LNCaP clone FGC (cell line): ENCODE measurements around the gene WDFY3.
A peak's percentile ranks its signal among the peaks of the same experiment; 100 is the strongest.

Experiments
- DNase-seq: peaks from one replicate; pipeline ENCODE4 v3.0.0-alpha.2; 2011; ENCODE audit warnings: low read depth
- H3K4me3 ChIP-seq: 2 replicates; pipeline ENCODE4 v1.5.1; 2011; ENCODE audit warnings: mild to moderate bottlenecking, low read depth, low read length, control low read depth
- CTCF ChIP-seq: IDR thresholded peaks from 2 replicates; pipeline ENCODE4 v1.5.1; 2012; ENCODE audit warnings: mild to moderate bottlenecking; ENCODE audit not compliant: control insufficient read depth, insufficient read depth; ENCODE audit errors: extremely low read depth

Gene WDFY3

GRCh38 chr4:84661191-84661939 is 305.1 kb downstream of the WDFY3 start:
- DNase-seq, result no peak
- TF ChIP-seq CTCF, result no peak
- H3K4me3 ChIP-seq, result no peak overlapping the region

DNA sequence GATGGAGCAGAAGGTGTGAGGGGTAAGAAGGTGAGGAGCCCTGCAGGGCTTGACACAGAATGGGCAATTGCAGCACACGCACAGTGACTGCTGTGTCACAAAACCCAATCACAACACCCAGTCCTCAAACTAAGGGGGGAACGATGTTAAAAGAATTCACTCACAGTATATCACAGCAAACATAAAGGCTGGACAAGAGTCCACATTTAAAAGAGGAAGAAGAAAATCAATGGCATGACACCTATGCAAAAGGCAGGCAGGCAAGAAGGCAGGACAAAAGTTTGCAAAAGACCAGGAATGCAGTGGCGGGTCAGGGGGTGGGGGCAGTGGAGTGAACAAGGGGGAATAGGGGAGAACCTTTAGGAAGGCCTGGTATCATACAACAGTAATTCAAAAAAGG is 305.9 kb downstream of the WDFY3 start:
- no peak for TF ChIP-seq CTCF
- no peak for DNase-seq
- H3K4me3 ChIP-seq, result no peak overlapping the region

DNA sequence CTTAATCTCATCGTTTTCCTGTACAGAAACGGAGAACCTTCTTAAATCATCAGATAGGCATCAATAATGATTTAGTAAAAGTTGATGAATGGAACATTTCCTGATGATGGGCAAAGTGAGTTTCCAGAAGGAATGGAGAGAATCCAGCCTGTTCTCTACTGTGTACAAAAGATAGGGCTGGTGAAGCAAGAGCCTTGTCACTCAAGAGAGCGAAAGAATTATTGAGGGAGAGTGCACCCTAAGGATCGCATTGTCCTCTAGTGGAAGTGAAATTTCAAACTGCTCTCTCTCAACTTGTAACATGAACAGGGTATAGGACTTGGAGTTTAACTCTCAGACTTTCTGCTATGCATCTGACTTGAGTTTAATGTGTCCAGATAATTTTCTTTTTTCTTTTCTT is 314.0 kb downstream of the WDFY3 start:
- H3K4me3 ChIP-seq, result no peak overlapping the region
- peak; percentile 39 for DNase-seq
- TF ChIP-seq CTCF, result no peak

- no peak for TF ChIP-seq CTCF
- no peak overlapping the region for H3K4me3 ChIP-seq
- peak; percentile 28 for DNase-seq
Observed at GRCh38 chr4:84651499-84651898, 315.0 kb downstream of the WDFY3 start.

DNA sequence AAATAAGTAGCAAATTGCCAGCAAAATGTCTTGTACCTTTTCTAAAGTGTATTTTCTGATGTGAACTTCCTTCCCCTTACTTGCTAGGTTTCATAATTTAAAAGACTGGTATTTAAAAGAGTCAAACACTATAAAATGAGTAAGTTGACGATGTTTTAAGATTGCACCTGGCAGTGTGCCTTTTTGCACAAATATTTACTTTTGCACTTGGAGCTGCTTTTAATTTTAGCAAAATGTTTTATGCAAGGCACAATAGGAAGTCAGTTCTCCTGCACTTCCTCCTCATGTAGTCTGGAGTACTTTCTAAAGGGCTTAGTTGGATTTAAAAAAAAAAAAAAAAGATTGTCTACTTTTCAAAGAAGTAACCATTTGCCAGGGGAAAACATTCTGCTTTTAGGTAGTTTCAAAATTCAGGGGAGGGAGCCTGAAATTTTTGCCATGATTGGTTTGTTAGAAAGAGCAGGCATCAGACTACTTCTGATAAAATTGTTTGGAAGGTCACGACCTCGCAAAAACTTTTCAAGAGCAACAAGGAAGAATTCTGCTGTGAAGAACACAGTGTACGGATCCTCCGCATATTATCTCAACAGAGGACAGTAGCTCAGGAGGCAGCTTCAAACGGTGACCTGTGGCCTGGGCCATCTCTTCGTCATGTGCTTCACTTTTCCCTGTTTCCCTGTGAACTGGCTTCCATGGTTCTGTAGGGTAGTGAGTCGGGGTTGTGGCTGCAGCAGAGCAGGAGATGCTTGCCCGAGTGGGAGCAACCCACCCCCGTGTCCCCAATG is 317.4 kb downstream of the WDFY3 start:
- DNase-seq, result peak; percentile 87
- no peak overlapping the region for H3K4me3 ChIP-seq
- no peak for TF ChIP-seq CTCF

- no peak overlapping the region for H3K4me3 ChIP-seq
- no peak for DNase-seq
- TF ChIP-seq CTCF, result no peak
Observed at GRCh38 chr4:84648178-84648577, 318.3 kb downstream of the WDFY3 start.
